Bronchial epithelial cell (primary cell): ENCODE measurements around the gene FHOD3. TPM values are rescaled to one million over a fixed set of nuclear protein-coding genes. Genes with fewer than 3 reads are reported as not detected.

ENCODE experiments used
- DNase-seq: peaks from one replicate; pipeline ENCODE4 v3.0.0-alpha.2; 2010; ENCODE audit warnings: low read depth
- FAIRE-seq: peaks from 2 replicates; lab custom pipeline; 2011; peaks lifted over from hg19 to GRCh38; lab: Jason Lieb, UNC
- H3K27me3 ChIP-seq: 2 replicates; pipeline ENCODE4 v1.5.1; 2011; ENCODE audit warnings: low read length; ENCODE audit not compliant: control insufficient read depth, insufficient read depth
- H3K36me3 ChIP-seq: 2 replicates; pipeline ENCODE4 v1.5.1; 2011; ENCODE audit warnings: low read length; ENCODE audit not compliant: control insufficient read depth, insufficient read depth
- H3K4me3 ChIP-seq: 2 replicates; pipeline ENCODE4 v1.5.1; 2011; ENCODE audit warnings: mild to moderate bottlenecking, low read depth, low read length, control low read depth
- CTCF ChIP-seq: IDR thresholded peaks from 2 replicates; pipeline ENCODE4 v1.5.1; 2011; ENCODE audit warnings: mild to moderate bottlenecking, moderate library complexity, low read length, control low read depth, inconsistent platforms; ENCODE audit not compliant: insufficient read depth, severe bottlenecking
- total RNA-seq: library from RNA; depleted of rRNA; stranded (reverse); fragments of >200 nt; gene quantifications from 2 replicates; pipeline ENCODE4 v1.2.1, GENCODE V29; 2014

FHOD3 gene
- total RNA-seq, 1 donor from 2014 or later: 15.8 TPM

GRCh38 chr18:36636237-36636817 is 338.8 kb downstream of the FHOD3 start:
- Histone ChIP-seq H3K36me3 (no peaks in the 10 kb centered on the region), H3K4me3 (no peak overlapping the region), H3K27me3 (no peaks in the 10 kb centered on the region)
- no peak for DNase-seq
- FAIRE-seq: no peak
- no peak for TF ChIP-seq CTCF

- Histone ChIP-seq H3K36me3 (no peaks in the 10 kb centered on the region), H3K4me3 (no peak overlapping the region), H3K27me3 (no peaks in the 10 kb centered on the region)
- no peak for DNase-seq
- peak; percentile 23 for FAIRE-seq
- no peak for TF ChIP-seq CTCF
Measured at GRCh38 chr18:36638224-36638623, 340.7 kb downstream of the FHOD3 start.

DNA sequence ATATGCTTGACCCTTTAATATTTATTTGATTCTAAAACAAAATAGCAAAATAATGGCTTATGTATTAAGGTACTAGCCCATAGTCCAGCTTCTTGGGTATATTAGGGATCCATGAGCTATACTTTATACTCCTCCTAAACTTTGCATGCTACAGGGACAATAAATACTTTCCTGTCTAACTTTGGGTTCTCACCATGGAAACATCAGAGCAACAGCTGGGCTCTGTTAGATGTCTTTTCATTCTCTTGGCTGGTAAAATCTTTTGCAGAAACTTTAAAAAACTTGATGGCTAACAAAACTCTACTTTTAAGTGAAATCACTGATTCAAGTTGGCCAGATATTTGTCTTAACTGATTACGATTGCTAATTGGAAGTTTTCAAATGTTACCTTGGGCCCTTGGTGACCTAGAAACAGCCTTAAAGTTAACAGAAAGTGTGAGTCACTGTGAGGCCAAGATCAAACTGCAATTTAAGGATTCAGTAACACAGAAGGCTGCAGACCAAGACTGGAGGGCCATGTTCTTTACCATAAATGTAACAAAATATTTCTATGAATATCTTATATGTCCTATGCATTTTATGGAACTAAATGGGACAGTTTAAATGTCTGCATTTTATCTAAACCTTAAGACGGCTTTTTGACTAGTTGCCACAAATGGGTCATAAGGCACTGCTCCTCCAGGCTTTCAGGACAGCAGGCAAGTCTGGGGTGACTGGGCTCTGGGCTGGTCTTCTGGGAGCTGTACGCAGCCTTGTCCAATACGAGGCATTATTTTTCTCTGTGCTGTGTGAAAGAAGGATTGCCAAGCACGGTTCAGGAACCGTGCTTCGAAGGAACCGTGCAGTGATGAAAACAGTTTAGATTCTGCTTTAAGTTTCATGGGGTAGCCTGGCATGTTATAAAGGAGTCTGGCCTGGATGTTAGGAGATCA is 342.8 kb downstream of the FHOD3 start:
- TF ChIP-seq CTCF: no peak
- no peaks in the 10 kb centered on the region for H3K27me3 ChIP-seq
- FAIRE-seq: no peak
- no peak for DNase-seq
- no peak overlapping the region for H3K4me3 ChIP-seq
- no peaks in the 10 kb centered on the region for H3K36me3 ChIP-seq

DNA sequence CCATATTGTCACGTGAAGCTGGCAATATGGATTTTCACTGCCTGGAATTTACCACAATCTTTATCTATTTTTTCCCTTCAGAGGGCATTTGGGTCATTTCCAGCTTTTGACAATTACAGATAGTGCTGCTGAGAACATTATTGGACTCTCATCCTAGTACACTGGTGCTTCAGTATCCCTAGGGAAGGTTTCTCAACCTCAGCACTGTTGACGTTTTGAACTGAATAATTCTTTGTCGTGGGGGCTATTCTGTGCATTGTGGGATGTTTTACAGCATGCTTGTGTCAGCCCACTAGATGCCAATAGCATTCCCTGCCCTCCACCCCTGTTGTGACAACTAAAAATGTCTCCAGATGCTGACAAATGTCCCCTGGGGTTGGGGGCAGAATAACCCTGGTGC is 345.5 kb downstream of the FHOD3 start:
- DNase-seq (no peak), FAIRE-seq (no peak)
- TF ChIP-seq CTCF: no peak
- Histone ChIP-seq H3K27me3 (no peaks in the 10 kb centered on the region), H3K4me3 (no peak overlapping the region), H3K36me3 (no peaks in the 10 kb centered on the region)

DNA sequence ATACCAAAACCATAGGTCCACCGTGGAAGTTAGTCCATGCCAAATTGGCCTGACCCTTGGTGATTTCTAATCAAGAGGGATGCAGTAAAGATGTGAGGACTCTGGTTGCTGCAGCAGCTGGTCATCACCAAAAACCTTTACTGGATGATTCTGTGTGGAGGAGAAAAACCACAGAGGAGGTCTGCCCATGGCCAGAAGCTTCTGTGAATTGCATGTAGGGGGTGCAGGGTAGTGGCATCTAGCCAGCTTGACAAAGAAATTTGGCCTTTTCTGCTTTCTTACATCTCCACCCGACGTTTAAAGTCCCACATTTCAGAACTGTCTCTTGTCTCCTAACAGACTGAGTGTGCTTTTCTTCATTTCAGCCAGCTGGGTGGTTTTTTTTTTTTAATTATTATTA is 351.3 kb downstream of the FHOD3 start:
- no peaks in the 10 kb centered on the region for H3K27me3 ChIP-seq
- H3K4me3 ChIP-seq: no peak overlapping the region
- FAIRE-seq: no peak
- no peak for TF ChIP-seq CTCF
- no peaks in the 10 kb centered on the region for H3K36me3 ChIP-seq
- DNase-seq: no peak
